GM19043 (cell line): ENCODE measurements around the gene RPL7A.
"Not testable (repeated sequence)": the region's sequence is repeated elsewhere in the genome, so short reads cannot be mapped to it uniquely, and the experiment has no call there.

Source experiments
- ATAC-seq: cut with Tn5 transposase; IDR thresholded peaks from one replicate; pipeline ENCODE4 v1.9.1; 2021; ENCODE audit warnings: low read depth; ENCODE audit not compliant: unreplicated experiment

Gene RPL7A

DNA sequence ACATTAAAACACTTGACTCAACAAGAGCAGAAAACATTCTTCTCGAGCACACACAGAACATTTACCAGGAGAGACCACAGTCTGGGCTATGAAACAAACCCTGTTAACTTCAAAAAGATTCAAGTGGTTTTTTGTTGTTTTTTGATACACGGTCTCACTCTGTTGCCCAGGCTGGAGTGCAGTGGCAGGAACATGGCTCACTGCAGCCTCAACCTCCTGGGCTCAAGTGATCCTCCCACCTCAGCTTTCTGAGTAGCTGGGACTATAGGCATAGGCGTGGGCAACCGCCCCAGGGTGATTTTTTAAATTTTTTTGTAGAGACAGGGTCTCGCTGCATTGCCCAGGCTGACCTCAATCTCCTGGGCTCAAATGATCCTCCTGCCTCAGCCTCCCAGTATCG is 21.0 kb upstream of the RPL7A start:
- ATAC-seq = not testable (repeated sequence)

DNA sequence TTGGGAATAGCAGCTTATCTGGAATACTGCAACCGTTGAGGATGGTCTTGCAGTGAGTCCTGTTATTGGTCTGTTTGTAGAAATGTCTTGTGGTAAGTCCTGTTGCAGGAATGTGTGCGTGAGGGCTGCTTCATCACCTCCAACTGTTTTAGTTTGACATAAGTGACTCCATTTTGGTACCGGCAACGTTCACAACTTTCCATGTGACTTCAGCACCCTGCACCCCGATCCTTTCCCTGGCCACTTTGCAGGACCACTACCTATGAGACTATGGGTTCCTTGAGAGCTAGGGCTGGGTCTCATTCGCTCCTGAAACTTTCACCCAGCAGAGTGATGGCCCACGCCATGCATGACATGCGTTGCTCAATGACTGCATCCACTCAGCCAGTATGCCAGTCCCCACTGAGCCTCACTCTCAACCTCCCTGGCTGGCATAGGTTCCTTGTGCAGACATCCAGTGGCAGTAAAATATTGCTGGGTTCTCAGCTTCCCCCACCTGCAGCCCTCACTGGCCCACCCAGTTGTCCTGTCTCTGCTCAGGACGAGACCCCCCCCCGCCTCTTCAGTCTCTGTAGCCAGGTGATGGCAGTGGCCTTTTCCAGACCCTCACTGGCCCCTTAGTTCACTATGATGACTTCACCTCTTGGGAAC is 20.1 kb upstream of the RPL7A start:
- ATAC-seq = no peak

DNA sequence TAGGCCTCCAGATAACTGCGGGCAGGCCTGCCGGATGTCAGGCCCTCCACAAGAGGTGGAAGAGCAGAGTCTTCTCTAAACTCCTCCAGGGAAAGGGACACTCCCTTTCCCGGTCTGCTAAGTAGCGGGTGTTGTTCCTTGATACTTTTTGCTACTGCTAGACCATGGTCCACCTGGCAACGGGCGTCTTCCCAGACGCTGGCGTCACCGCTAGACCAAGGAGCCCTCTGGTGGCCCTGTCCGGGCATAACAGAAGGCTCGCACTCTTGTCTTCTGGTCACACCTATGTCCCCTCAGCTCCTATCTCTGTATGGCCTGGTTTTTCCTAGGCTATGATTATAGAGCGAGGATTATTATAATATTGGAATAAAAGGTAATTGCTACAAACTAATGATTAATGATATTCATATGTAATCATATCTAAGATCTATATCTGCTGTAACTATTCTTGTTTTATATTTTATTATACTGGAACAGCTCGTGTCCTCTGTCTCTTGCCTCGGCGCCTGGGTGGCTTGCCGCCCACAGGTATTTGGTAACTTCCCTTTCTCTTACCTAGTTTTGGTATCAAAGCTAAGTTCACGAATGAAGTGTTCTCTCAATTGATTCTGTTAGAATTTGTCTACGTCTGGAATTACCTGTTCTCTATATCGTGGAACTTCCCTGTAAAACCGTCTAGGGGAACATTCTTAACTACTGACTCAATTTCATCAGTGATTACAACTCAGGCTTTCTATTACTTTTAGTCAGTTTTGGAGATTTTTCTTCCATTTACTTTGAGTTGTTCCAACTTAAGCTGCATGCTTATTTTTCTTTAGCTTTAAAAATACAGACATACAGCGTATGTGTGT is 18.5 kb upstream of the RPL7A start:
- ATAC-seq = not testable (repeated sequence)

DNA sequence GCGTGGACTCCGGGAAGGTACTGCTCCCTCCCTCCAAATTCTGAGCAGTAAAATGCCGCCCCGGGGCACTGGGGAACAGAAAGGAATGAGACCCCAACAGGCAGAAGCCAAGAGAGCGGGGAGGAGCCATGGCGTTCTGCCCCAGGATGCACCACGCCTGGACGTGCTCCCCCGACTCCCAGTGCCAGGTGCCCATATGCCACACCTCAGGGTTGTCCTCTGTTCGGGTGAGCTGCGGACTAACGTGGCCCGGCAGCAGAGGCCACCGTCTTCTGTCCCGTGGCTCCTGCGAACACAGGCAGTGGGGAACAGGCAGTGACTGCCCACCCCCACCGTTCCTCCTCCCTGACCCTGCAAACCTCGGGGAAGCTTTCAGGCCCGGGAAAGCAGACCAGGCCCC is 16.8 kb upstream of the RPL7A start:
- no peak for ATAC-seq

DNA sequence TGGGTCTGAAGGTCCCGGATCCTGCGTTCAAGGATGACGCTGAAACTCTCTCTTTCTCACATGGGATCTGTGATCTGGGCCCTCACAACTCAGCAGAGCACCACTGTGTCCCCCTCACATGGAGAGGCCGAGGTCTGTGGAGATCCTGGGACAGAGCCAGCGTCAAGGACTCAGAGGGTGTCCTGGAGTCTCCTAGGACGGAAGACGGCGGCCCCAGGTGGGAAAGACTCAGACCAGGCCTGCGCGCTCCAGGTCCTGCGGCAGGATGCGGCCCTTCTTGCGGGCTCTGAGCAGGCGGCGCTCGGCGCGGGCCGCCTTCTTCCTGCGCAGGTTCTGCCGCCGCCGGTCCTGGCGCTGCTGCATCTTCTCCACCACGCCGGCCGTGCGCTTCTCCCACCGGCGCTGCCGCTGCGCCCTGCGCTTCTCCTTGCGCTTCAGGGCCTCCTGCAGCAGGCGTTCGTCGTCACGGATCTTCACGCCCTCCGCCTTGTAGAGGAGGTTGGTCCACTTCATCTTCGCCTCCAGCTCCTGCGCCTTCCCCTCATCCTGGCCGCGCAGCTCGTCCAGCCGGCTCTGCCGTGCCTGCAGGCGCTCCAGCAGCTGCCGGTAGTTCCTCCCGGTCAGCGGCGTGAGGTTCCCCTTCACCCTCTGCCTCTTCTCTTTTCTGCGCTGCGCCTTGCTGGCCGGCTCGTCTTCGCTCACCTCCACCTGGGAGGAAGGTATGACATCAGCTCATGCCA is 16.2 kb upstream of the RPL7A start:
- ATAC-seq = no peak

DNA sequence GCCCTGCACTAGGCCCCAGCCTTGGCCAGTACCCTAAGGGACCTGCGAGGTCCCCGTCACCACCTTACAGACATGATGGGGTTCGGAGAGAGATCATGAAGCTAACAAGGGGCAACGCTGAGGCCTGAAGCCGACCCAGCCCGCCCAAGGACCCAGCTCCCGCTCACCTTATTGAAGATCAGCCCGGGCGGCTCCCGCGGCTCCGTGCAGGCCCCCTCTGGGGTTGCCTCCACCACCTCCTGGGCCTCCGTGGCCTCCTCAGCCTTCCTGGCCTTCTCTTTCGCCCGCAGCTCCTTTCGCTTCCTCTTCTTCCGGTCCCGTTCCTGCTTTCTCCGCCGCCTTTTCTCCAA is 15.7 kb upstream of the RPL7A start:
- no peak for ATAC-seq

DNA sequence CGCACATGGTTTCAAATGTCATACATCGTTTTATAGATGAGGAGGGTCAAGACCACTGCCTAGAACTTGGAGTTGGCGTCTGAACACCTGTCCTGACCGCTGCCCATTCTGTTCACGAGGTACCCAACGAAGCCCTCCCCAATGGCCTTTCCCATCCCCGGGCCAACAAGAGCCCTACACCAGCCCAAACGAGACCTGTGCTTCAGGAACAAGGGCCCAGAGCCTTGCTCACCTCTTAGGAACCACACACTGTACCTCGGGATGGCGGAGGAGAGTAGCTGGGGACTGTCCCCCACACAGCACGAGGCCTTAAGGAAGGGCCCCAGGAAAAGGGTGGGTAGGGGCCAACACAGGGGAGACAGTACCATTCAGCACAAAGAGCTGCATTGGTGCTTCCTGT is 15.0 kb upstream of the RPL7A start:
- ATAC-seq = no peak

DNA sequence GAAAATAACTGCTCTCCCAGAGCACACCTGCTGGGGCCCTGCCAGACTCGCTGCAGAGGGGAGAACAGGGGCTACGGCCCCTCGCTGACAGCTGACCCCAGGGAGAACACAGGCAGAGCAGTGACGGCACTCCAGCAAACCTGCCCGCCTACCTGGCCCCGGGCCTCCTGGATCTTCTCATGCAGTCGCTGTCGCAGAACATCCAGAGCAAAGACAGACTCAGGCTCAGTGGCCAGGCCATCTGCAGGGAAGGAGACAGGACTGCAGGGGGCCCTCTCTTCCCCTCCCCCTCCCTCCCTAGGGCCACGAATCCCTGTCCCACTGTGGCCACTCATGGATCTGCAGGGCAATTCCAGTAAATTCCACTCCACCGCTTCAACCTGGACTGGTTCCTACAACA is 14.5 kb upstream of the RPL7A start:
- ATAC-seq = no peak

DNA sequence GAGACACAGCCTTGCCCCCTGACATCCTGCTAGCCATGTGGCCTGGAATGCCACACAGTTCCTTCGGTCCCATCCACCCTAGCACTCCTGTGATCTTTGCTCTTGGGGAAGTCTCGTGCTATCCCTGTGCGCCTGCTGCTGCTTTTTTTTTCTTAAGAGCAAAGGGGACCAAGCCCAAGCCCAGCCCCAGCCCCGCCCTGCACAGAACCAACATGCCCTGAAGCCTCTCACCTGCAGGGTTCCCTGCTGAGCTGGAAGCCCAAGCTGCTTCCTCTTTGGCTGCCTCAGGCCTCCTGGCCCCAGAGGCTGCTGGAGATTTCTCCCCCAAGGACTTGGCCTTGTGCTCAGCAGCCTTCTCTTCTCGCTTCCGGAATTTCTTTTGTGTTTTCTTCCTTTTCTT is 13.9 kb upstream of the RPL7A start:
- ATAC-seq = no peak

DNA sequence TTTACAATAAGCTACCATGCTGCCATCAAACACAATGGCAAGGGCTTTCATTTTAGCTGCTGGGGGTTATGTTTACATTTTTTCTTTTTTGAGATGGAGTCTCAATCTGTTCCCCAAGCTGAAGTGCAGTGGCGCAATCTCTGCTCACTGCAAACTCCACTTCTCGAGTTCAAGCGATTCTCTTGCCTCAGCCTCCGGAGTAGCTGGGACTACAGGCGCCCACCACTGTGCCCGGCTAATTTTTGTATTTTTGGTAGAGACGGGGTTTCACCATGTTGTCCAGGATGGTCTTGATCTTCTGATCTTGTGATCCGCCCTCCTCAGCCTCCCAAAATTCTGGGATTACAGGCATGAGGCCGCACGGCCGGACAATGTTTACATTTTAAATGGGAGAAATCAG is 13.1 kb upstream of the RPL7A start:
- not testable (repeated sequence) for ATAC-seq

DNA sequence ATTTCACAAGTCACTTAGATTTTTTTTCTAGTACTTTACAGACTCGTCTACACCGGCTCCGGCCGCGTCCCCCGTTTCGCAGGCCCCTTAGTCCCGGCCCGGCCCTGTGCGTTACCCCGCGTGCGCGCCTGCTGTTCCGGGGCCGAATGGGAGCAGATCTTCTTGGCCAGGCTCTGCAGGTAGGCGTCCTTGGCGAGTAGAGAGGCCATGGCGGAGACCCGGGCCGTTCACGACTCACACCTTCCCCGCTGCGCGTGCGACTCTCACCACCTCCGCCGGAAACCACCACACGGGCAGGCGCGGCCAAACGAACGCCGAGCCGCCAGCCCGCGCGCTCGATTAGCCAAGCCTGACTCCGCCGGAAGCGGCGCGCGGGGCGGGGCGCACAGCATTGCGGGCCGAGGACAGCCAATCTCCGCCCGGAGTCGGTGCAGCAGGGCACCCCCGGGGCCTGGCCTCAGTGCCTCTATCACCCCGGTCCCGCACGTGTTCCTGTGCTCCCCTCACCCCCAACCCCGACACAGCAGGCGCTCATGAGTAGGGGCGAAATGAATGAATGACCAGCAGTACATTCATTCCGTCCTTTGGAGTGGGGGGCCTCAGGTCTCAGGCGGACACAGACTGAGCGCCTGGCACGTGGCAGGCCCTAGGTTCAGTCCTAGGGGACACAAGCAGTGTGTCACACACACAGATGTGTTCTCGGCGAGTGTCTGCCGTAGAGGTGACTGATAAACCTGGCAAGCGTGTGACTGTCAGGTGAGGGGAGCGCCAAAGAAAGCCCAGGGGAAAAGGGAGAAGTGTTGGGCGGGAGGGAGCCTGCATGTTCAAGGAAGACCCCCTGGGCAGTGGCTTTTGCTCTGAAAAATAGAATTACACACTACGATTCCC is 11.8 kb upstream of the RPL7A start, which contains the start of gene SURF6:
Gene SURF6 (minus strand): TSS at position 265 of the 888 bp plus-strand sequence. CDS start 56 bp downstream, at position 209.
- peak; percentile 76 for ATAC-seq

DNA sequence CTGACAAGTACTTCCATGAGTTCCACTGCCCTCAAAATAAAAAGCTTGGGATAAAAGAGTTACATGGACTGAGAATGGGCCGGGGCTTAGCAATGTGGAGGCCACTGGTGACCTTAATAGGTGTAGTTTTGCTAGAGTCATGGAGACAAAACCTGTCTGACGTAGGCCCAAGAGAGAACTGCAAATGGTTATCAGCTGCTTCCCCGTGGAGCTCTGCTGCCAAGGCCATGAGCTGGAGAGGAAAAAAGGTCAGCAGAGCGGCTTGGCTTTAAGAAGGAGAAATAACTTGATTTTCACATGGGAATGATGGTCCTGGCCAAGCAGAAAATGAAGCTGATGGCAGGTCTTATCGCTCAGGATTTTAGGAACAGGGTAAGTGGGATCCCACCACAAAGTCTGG is 8.4 kb upstream of the RPL7A start:
- no peak for ATAC-seq

DNA sequence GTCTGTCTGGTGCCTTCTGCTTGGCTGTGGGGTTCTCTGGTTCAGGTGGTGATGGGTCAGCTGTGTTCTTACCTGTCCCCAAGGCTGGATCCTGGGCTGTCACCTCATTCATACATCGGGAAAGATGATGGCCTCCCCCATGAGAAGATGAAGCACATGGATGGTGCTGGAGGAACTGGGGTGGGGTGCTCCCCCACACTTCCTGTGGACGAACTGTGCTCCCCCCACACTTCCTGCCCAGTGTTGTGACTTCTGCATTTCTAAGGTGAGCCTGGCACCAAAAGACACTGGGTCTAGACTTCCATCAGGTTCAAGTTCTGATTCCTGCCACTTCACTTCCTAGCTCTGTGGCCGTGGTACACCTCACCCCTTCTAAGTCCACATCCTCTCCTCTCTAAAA is 7.8 kb upstream of the RPL7A start:
- ATAC-seq = no peak

DNA sequence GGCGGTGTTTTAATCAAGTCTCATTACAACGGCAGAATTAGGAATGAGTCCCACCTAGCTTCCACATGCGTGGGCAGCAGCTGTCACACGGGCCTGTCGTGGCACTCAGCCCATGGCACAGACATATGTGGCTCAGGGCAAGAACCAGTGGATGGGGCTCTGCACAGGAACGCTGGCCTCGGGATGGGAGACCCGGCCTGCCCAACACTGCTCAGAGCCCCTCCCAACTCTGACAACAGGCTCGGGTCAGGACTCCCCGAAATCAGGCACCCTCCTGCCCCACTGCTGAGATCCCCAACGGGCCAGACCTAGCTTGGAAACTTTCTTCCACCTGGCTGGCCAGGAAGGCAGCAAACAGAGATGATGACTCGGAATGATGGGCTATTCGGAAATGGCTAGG is 7.1 kb upstream of the RPL7A start:
- no peak for ATAC-seq

DNA sequence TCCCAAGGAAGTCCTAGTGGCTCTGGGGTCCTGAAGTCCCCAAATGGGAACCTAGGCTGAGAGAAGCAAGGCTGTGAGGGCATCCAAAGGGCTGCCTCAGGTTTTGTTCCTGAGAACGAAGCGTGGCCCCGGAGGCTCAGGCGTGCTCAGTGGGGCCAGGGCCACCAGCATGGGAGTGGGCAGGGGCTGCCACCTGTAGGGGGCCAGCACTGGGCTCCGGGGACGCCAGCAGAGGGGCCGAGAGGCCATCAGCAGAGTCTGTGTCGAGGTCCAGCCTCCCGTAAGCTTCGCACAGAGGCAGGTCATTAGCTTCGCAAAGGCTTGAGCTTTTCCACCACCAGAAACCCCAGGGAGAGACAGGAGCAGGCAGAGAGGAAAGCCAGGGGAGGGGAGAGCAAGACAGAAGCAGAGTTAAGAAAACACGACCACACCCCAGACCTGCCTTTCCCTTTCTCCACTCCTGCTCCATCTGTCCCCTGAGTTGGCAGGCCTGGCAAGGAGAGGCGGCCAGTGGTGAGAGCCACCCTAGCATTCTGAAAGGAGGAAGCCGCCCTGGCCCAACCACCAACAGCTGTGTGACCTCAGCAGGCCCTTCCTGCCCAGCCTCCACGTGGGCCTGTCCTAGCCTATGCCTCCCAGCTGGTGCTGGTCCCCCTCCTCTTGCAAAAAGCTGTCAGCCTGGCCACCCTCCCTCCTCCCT is 6.5 kb upstream of the RPL7A start:
- no peak for ATAC-seq

DNA sequence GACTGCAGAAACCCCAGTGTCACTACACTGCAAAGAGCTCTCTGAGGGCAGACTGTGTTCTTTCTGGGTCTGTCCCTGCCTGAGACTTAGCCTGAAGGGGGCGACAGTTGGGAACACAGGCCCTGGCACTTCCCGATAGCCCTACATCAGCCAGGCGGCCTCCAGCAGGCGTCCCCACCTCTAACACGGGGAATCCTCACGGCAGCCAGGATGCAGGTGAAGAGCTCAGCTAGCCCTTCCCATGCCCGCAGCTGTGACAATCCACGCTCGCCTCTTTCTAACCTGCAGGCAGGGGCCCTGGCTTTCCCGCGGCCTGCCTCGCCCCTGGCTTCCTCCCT is 6.0 kb upstream of the RPL7A start:
- no peak for ATAC-seq

DNA sequence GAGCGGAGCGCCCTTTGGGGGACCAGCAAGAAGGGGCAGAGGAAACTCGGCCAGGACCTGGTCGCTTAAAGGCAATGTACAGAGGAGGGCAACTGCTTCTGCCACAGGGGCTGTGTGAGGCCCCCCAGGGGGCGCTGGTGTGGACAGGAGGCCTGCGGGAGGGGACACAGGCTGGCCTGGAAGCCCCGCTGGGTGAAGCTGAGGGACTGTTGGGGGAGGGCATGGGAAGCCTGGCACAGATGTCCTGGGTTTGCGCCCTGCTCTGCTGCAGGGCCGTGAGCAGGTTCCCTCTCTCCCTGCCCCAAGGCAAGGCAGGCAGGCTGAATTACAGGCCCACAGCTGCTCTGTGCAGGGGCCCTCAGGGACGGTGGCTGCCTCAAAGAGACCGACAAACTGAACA is 5.4 kb upstream of the RPL7A start:
- no peak for ATAC-seq

DNA sequence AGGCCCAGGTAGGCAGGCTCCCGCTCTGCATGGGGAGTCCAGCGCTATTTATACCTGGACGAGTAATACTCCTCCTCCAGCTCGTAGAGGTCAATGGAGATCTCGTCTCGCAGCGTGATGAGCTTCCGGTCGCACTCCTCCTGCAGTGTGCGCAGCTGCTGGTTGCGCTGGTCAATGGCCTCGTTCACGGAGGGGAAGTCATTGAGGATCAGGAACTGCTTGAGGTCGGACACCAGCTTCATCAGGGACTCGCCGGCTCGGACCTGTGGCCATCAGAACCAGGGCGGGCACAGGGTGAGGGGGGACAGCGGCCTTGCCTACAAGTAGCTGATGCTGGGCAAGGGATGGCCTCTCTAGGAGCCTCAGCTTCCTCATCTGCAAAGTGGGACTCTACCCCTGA is 3.9 kb upstream of the RPL7A start:
- ATAC-seq = no peak

DNA sequence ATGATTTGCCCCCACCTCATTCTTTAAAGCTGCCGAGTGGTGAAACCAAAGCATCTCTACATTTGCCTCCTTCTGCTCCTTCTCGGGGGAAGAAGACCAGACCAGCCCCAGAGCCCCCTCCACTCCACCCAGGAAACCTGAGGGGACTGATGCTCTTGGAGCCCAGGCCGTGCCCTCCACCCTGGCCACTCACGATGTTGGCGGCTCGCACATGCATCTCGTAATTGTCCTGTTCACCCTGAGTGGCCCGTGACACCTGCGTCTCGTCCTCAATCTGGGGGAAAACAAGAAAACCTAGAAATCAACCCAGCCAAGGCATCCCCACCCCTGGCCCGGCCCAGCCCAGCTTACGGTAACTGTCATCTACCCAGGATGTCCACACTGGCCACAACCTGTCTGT is 3.0 kb upstream of the RPL7A start:
- ATAC-seq = no peak

DNA sequence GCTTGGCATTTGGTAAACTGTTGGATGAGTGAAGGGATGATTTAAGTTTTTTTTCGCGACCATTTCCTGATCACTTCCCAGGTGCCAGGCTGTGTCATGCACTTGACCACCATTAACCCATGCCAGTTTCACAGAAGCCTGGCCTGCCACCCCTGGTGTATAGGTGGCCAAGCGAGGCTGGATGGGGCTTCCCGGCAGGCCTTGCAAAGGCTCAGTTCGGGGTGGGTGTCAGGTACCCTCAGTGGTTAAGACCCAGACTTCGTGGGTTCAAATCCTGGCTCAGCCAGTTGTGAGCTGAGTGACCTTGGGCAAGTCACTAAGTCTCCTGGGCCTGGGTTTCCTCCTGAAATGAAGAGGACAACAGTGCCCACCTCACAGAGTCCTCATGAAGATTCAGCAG is 2.4 kb upstream of the RPL7A start:
- no peak for ATAC-seq
